Hematopoietic multipotent progenitor cell (in vitro differentiated cells): ENCODE measurements around the gene SFMBT2. TPM values are rescaled to one million over a fixed set of nuclear protein-coding genes. Genes with fewer than 3 reads are reported as not detected.
"Not testable (repeated sequence)": the region's sequence is repeated elsewhere in the genome, so short reads cannot be mapped to it uniquely, and the experiment has no call there.

Source experiments
- DNase-seq, 3 donors: peaks; one replicate each; pipeline ENCODE4 v3.0.0-alpha.2; 2011 to 2015; ENCODE audit warnings: low read depth in 2 of 3, low spot score in 2 of 3
- total RNA-seq: library from RNA; depleted of rRNA; stranded (reverse); fragments of >200 nt; gene quantifications from one replicate; pipeline ENCODE4 v1.2.3, GENCODE V29; 2012

The SFMBT2 gene
- total RNA-seq, 1 donor = 4.3 TPM

GRCh38 chr10:7239312-7239985, 171.4 kb downstream of the SFMBT2 start:
- no peak for DNase-seq

GRCh38 chr10:7235376-7235775, 175.5 kb downstream of the SFMBT2 start:
- no peak for DNase-seq

GRCh38 chr10:7234109-7234508, 176.7 kb downstream of the SFMBT2 start:
- DNase-seq = no peak

GRCh38 chr10:7233259-7233991, 177.4 kb downstream of the SFMBT2 start:
- no peak for DNase-seq

GRCh38 chr10:7231509-7232414, 179.1 kb downstream of the SFMBT2 start:
- no peak for DNase-seq

- DNase-seq = no peak
Measured at GRCh38 chr10:7230951-7231350, 179.9 kb downstream of the SFMBT2 start.

GRCh38 chr10:7230036-7230435, 180.8 kb downstream of the SFMBT2 start:
- DNase-seq = no peak

- DNase-seq = no peak
Measured at GRCh38 chr10:7225133-7225532, 185.7 kb downstream of the SFMBT2 start.

- no peak for DNase-seq
Measured at GRCh38 chr10:7218968-7219367, 191.9 kb downstream of the SFMBT2 start.

GRCh38 chr10:7212696-7213095, 198.1 kb downstream of the SFMBT2 start:
- DNase-seq = not testable (repeated sequence)

- DNase-seq = no peak
Measured at GRCh38 chr10:7211857-7212577, 198.8 kb downstream of the SFMBT2 start.

GRCh38 chr10:7210516-7210915, 200.3 kb downstream of the SFMBT2 start:
- no peak for DNase-seq

- no peak for DNase-seq
Measured at GRCh38 chr10:7209458-7209857, 201.4 kb downstream of the SFMBT2 start.

- DNase-seq = no peak
Measured at GRCh38 chr10:7206412-7207100, 204.3 kb downstream of the SFMBT2 start.

- DNase-seq = no peak
Measured at GRCh38 chr10:7205656-7206055, 205.2 kb downstream of the SFMBT2 start.

GRCh38 chr10:7202793-7203355, 208.0 kb downstream of the SFMBT2 start:
- DNase-seq = no peak

GRCh38 chr10:7199152-7199760, 211.6 kb downstream of the SFMBT2 start:
- no peak for DNase-seq

GRCh38 chr10:7196284-7196683, 214.6 kb downstream of the SFMBT2 start:
- DNase-seq = no peak

- DNase-seq = no peak
Measured at GRCh38 chr10:7195118-7195517, 215.7 kb downstream of the SFMBT2 start.
